Measurements from ENCODE around the gene CAPNS1.
A peak's percentile ranks its signal among the peaks of the same experiment; 100 is the strongest.

DNA sequence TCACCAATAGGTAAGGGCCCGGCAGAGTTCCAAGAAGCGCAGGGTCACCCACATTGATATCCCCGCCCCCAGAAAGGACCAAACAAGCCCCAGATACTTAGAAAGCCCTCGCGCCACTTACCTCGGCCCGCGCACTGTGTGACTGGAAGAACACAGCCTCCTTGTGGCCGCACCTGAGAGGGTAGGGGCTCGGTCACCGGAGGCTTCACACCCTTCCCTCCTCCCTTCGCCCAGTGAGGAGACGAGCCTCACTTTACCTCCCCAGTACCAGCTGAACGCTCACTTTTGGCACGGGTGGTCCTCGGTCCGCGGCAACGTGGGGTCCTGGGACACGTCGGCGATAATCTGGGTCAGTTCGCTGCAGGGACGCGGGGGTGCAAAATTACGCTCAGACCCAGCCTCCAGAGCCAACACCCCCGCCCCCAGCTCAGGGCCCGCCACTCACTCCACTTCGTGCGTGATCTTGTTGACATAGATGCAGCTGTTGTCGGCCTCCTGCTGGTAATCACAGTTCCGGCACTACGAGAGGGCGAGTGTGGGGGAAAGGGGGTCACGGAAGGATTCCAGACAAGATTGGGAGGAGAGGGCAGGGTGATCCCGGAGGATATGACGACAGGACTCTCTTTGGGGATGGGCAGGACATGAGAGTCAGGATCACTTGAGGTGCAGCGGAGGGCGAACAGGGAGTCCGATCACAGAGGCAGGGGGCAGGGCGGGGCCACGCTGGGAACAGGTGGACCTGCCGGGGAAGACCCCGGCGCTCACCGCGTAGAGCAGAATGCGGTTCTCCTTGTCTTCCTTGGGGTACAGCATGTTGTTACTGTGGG, 25.8 kb upstream of the CAPNS1 start:
- TF ChIP-seq, protein P1, sequence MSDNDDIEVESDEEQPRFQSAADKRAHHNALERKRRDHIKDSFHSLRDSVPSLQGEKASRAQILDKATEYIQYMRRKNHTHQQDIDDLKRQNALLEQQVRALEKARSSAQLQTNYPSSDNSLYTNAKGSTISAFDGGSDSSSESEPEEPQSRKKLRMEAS (IDR thresholded peaks at IDR 0.05), result no peak
- peak in 1 of 2 donors; percentile 16 for TF ChIP-seq RXRA (IDR thresholded peaks at IDR 0.05)
- no peak for TF ChIP-seq CTCF (IDR thresholded peaks at IDR 0.05; ENCODE audit: low read depth, low read length, missing input control)
- TF ChIP-seq SP1 (IDR thresholded peaks at IDR 0.05), result no peak
- TF ChIP-seq RAD21 (IDR thresholded peaks at IDR 0.05), result no peak
- no peak for TF ChIP-seq YY1 (IDR thresholded peaks at IDR 0.05)
